Measurements from ENCODE around the gene NAT8. TPM values are rescaled to one million over a fixed set of nuclear protein-coding genes. Genes with fewer than 3 reads are reported as not detected.

The NAT8 gene
- total and polyA plus RNA-seq, 2 experiments from 2014 or later, result not detected

GRCh38 chr2:73601780-73602179 is 40.4 kb downstream of the NAT8 start:
- ATAC-seq (no peak), DNase-seq (ENCODE audit: low spot score) (no peak)
- Histone ChIP-seq H3K9me2 (ENCODE audit: insufficient read depth) (no peaks in the 10 kb centered on the region), H3K27ac (ENCODE audit: low read depth) (no peak overlapping the region), H4K20me1 (replicated peaks; ENCODE audit: insufficient read depth) (0 out of 2 replicates have a peak, but pooled peaks cover 6% of the 10 kb centered on the region), H2AFZ (no peak overlapping the region), H3K4me1 (ENCODE audit: insufficient read depth) (no peaks in the 10 kb centered on the region), H3K27me3 (ENCODE audit: insufficient read depth) (no peaks in the 10 kb centered on the region), H3K36me3 (ENCODE audit: insufficient read depth) (no peaks in the 10 kb centered on the region; the same call in 1 of the 2 replicates), H3F3A (replicated peaks; ENCODE audit: low read depth) (no peaks in the 10 kb centered on the region), H3K4me2 (no peak overlapping the region), H3K4me3 (no peak overlapping the region), H3K79me2 (replicated peaks; ENCODE audit: insufficient read depth) (no peaks in the 10 kb centered on the region)
- TF ChIP-seq, protein P1, sequence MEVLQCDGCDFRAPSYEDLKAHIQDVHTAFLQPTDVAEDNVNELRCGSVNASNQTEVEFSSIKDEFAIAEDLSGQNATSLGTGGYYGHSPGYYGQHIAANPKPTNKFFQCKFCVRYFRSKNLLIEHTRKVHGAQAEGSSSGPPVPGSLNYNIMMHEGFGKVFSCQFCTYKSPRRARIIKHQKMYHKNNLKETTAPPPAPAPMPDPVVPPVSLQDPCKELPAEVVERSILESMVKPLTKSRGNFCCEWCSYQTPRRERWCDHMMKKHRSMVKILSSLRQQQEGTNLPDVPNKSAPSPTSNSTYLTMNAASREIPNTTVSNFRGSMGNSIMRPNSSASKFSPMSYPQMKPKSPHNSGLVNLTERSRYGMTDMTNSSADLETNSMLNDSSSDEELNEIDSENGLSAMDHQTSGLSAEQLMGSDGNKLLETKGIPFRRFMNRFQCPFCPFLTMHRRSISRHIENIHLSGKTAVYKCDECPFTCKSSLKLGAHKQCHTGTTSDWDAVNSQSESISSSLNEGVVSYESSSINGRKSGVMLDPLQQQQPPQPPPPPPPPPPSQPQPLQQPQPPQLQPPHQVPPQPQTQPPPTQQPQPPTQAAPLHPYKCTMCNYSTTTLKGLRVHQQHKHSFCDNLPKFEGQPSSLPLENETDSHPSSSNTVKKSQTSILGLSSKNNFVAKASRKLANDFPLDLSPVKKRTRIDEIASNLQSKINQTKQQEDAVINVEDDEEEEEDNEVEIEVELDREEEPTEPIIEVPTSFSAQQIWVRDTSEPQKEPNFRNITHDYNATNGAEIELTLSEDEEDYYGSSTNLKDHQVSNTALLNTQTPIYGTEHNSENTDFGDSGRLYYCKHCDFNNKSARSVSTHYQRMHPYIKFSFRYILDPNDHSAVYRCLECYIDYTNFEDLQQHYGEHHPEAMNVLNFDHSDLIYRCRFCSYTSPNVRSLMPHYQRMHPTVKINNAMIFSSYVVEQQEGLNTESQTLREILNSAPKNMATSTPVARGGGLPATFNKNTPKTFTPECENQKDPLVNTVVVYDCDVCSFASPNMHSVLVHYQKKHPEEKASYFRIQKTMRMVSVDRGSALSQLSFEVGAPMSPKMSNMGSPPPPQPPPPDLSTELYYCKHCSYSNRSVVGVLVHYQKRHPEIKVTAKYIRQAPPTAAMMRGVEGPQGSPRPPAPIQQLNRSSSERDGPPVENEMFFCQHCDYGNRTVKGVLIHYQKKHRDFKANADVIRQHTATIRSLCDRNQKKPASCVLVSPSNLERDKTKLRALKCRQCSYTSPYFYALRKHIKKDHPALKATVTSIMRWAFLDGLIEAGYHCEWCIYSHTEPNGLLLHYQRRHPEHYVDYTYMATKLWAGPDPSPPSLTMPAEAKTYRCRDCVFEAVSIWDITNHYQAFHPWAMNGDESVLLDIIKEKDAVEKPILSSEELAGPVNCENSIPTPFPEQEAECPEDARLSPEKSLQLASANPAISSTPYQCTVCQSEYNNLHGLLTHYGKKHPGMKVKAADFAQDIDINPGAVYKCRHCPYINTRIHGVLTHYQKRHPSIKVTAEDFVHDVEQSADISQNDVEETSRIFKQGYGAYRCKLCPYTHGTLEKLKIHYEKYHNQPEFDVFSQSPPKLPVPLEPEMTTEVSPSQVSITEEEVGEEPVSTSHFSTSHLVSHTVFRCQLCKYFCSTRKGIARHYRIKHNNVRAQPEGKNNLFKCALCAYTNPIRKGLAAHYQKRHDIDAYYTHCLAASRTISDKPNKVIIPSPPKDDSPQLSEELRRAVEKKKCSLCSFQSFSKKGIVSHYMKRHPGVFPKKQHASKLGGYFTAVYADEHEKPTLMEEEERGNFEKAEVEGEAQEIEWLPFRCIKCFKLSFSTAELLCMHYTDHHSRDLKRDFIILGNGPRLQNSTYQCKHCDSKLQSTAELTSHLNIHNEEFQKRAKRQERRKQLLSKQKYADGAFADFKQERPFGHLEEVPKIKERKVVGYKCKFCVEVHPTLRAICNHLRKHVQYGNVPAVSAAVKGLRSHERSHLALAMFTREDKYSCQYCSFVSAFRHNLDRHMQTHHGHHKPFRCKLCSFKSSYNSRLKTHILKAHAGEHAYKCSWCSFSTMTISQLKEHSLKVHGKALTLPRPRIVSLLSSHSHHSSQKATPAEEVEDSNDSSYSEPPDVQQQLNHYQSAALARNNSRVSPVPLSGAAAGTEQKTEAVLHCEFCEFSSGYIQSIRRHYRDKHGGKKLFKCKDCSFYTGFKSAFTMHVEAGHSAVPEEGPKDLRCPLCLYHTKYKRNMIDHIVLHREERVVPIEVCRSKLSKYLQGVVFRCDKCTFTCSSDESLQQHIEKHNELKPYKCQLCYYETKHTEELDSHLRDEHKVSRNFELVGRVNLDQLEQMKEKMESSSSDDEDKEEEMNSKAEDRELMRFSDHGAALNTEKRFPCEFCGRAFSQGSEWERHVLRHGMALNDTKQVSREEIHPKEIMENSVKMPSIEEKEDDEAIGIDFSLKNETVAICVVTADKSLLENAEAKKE (CRISPR knock-in tag; IDR thresholded peaks at IDR 0.05), result no peak
- TF ChIP-seq POLR2AphosphoS5 (IDR thresholded peaks at IDR 0.05; ENCODE audit: low read depth), result no peak
- TF ChIP-seq STAT1 (IDR thresholded peaks at IDR 0.05; ENCODE audit: unreplicated experiment), result no peak
- TF ChIP-seq, protein P2, sequence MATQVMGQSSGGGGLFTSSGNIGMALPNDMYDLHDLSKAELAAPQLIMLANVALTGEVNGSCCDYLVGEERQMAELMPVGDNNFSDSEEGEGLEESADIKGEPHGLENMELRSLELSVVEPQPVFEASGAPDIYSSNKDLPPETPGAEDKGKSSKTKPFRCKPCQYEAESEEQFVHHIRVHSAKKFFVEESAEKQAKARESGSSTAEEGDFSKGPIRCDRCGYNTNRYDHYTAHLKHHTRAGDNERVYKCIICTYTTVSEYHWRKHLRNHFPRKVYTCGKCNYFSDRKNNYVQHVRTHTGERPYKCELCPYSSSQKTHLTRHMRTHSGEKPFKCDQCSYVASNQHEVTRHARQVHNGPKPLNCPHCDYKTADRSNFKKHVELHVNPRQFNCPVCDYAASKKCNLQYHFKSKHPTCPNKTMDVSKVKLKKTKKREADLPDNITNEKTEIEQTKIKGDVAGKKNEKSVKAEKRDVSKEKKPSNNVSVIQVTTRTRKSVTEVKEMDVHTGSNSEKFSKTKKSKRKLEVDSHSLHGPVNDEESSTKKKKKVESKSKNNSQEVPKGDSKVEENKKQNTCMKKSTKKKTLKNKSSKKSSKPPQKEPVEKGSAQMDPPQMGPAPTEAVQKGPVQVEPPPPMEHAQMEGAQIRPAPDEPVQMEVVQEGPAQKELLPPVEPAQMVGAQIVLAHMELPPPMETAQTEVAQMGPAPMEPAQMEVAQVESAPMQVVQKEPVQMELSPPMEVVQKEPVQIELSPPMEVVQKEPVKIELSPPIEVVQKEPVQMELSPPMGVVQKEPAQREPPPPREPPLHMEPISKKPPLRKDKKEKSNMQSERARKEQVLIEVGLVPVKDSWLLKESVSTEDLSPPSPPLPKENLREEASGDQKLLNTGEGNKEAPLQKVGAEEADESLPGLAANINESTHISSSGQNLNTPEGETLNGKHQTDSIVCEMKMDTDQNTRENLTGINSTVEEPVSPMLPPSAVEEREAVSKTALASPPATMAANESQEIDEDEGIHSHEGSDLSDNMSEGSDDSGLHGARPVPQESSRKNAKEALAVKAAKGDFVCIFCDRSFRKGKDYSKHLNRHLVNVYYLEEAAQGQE (IDR thresholded peaks at IDR 0.05; ENCODE audit: unreplicated experiment), result no peak
- TF ChIP-seq EZH2phosphoT487 (IDR thresholded peaks at IDR 0.05; ENCODE audit: unreplicated experiment), result no peak
- TF ChIP-seq EZH2 (IDR thresholded peaks at IDR 0.05; ENCODE audit: low read depth, unreplicated experiment), result no peak
- no peak for TF ChIP-seq JUNB (IDR thresholded peaks at IDR 0.05; ENCODE audit: unreplicated experiment)
- no peak for TF ChIP-seq NANOG (IDR thresholded peaks at IDR 0.05; ENCODE audit: borderline replicate concordance)
- no peak for TF ChIP-seq ZNF114 (CRISPR knock-in tag; IDR thresholded peaks at IDR 0.05)
- TF ChIP-seq, protein P3, sequence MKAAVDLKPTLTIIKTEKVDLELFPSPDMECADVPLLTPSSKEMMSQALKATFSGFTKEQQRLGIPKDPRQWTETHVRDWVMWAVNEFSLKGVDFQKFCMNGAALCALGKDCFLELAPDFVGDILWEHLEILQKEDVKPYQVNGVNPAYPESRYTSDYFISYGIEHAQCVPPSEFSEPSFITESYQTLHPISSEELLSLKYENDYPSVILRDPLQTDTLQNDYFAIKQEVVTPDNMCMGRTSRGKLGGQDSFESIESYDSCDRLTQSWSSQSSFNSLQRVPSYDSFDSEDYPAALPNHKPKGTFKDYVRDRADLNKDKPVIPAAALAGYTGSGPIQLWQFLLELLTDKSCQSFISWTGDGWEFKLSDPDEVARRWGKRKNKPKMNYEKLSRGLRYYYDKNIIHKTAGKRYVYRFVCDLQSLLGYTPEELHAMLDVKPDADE (IDR thresholded peaks at IDR 0.05), result no peak
- TF ChIP-seq CTCF (conservative IDR thresholded peaks at IDR 0.05; ENCODE audit: low read depth in 2 of 2), result no peak
- TF ChIP-seq ZNF331 (CRISPR knock-in tag; IDR thresholded peaks at IDR 0.05; ENCODE audit: low read depth), result no peak
- TF ChIP-seq CREB1 (CRISPR knock-in tag; IDR thresholded peaks at IDR 0.05; ENCODE audit: low read depth), result no peak
- Mint-ChIP-seq H3K4me1 (no peaks in the 10 kb centered on the region), H3K9me3 (no peaks in the 10 kb centered on the region), H3K27ac (peak overlapping the region; percentile 74; the same call in 1 of the 2 replicates), H3K27me3 (ENCODE audit: insufficient read depth, low read depth, poor library complexity) (no peaks in the 10 kb centered on the region), H3K36me3 (ENCODE audit: low read depth) (peaks cover 3% of the 10 kb centered on the region; the same call in 1 of the 3 replicates), H3K4me3 (no peak overlapping the region)

Data from GM23338 (cell line).